Embryonic facial prominence (tissue), 1 donor: ENCODE measurements around the gene DCC.

ENCODE experiments used
- DNase-seq: peaks from one replicate; pipeline ENCODE4 v3.0.0-alpha.2; 2016; ENCODE audit errors: extremely low spot score

DCC gene

DNA sequence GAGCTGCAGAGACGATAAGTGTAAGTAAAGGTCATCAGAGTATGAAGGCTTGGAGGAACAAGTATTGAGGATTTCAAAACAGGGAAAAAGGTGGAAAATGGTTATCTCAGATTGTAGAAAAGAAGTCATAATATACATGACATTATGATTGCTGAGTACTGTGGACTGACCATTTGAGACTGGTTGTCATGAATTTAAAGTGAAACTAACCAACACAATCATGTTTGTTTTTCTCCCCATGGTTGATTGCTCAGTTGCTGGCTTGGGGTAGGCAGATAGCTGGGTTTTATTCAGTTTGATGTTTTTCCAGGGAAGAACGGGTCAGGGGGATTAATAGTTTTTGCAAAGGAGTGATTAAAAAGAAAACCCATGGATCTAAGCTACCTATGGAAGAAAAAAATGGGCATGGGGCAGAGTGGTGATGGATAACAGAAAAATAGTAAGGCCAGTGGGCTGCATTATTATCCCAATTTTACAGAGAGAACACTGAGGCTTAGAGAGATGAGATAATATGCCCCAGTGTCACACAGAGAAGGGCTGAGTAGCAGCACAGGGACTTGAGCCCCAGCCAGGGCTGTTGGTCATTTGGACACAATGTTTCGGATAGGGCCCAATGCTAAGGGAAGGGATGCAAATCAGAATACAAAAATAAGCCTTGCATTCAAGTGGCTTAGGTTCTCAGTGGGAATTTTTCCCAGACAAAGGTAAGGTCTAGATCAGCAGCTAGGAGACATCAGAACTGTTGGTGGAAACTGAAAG, 885.7 kb downstream of the DCC start:
- DNase-seq = no peak

DNA sequence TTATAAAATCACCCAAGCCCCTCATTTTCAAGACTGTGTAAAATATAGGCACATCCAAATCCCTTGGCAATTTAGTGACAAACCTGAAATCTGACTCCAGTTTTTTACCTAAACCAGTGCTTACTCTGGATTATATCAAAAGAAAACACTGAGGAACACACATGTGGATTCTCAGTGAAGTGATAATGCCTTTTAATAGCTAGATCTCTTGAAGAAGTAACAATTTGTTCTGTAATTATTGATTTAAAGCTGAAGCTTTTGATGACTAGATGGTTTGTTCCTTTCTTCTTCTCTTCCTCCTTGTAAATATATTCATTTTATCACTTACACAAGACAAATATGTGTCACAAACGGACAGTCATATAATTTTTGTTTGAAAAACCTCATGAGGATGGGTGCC, 894.6 kb downstream of the DCC start:
- no peak for DNase-seq

DNA sequence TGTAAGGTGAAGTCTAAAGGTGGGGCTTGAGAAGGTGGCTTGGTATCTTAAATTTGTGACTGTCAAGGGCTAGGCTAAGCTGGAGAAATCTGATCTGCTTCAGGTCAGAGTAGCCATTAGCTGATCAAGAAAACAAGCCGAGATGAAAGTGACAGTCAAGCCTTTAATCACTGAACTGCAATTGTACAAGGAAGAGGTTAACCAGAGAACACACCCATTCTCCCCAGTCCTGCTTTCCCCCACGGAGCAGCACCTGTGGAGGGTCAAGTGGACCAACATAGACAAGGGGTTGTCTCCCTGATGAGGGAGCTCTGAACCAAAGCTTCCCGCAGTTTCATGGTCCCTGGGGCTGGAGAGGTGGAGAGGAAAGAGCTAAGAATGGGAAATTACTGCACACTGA, 901.2 kb downstream of the DCC start:
- DNase-seq = no peak

DNA sequence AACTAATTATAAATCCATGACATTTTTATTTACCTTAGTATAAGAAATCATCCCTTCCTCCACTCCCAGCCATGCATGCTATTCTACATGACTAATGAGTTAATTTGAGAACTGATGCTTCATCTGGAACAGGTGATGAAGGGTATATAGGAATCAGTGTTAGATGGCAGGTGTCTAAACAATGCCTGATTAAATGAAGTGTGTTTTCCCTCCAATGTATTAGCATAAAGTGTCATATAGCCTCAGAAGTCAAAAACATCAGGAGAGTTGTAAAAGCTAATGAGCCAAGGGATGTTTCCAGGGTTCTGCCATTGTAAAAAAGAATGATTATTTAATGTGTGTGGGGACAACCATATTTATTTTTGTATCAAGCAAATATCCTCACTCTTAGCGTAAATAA, 913.8 kb downstream of the DCC start:
- no peak for DNase-seq

DNA sequence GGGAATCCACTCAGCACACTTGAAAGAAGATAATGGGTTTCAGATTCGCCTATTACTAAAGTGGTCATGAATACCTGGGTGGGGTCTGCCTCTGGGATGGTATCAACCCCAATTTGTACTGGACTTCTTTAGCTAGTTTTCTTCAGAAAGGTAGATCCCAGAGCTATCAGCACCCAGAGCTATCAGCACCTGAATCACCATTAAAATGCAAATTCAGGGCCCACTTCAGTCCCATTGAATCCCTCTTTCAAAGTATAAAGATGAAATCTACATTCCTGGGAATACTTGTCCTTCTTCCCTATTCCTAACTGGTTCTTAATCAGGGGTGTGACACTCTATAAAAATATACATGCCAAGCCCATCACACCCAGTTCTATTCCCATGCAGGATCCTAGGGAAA, 914.3 kb downstream of the DCC start:
- DNase-seq = no peak

DNA sequence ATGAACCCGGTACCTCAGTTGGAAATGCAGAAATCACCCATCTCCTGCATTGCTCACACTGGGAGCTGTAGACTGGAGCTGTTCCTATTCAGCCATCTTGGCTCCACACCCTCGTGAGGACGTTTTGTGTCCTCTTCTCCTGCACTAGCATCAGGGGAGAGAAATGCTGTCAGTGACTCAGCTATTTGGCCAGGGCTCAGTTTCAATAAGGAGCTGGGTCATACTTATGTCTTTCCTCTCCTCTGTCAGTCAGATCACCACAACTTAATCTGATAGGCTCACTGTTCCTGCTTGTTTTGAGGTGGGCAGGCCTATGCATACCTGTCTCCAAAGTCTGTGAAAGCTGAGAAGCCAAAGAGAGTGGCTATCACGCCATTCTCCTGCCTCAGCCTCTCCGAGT, 921.2 kb downstream of the DCC start:
- no peak for DNase-seq

DNA sequence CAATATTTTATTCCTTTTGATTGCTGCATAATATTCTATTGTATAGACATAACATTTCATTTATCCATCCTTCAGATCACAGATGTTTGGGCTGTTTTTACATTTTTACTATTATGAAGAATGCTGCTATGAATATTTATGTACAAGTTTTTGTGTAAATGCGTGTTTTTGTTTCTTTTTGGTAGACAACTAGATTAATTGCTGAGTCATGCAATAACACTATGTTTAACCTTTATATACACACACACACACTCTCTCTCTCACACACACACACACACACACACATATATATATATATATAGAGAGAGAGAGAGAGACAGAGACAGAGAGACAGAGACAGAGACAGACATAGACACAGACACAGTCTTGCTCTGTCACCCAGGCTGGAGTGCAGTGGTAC, 926.9 kb downstream of the DCC start:
- no peak for DNase-seq

DNA sequence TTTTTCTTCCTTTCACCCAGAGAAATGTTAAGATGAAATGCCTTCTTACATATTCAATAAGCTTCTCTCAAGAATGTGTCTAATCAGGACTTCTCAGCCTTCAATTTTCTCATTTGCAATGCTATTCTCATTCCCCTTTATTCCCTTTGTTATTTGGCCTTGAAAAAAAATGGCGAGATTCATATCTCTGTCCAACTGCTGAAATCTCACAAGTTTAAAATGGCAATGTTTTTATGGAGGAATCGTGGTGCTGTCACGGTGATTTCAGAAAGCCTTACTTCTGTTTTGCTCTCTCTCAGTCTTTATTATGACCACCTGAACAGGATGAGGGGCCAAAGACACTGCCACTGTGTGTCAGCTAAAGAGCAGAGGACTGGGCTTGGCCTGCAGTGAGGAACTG, 928.5 kb downstream of the DCC start:
- no peak for DNase-seq

DNA sequence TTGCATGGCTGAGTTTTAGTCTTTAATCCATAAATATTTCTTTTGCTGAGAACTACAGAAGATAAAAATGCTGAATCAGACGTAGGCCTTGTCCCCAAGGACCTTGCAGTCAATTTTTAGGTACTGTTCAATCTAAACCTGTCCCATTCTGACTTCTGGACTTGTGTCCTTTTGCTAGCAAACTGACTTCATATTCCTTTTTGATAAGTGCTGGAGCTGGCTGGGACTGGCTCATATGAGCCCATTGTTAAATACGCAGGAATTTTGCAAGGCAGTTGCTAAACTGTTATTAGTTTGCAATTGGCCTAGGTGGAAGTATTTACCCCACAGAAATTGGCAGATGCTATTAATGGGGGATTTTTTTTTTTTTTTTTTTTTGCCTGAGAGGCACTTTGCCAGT, 941.4 kb downstream of the DCC start:
- DNase-seq = no peak

DNA sequence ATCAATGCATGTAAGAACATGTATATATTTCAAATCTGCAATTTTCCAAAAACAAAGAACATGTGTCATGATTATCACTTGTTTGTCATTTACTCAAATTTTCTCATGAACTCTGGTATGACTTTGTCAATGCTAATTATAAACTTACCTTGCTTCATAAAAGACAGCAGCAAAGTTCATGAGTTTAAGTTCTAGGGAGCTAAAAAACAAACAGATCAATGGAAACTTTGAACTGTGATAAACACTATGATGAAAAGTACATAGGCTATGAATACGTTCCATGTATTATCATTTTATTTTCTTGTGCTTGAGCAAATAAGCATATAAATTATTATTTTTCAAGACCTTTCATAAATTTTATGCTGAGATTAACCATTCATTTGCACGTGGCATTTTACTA, 943.7 kb downstream of the DCC start:
- DNase-seq = no peak

DNA sequence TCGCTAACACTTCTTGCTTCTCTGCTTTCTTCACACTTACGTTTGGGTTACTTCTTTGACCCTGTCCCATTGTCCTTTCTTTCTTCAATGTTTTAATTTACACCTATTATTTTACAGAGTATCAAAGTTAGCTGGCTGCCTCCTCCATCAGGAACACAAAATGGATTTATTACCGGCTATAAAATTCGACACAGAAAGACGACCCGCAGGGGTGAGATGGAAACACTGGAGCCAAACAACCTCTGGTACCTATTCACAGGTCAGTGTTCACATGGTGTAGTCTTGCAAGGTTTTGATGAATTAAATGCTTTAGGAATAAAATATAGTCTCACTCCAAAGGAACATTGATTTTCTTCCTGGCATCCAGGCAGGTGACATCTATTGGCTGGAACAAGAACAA, 965.5 kb downstream of the DCC start:
- DNase-seq = no peak

DNA sequence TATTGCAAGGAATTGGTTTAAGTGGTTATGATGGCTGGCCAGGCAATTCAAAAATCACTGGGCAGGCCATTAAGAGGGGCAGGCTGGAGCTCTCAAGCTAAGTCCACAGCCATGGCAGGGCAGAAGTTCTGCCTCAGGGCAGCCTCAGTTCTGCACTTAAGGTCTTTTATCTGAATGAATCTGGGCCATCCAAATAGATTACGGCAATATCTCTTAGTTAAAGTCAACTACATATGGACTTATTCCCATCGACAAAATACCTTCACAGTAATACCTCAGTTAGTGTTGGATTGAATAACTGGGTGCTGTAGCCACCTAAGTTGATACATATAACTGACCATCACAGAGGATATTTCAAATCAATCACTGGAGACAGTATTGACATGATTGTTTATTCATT, 979.6 kb downstream of the DCC start:
- no peak for DNase-seq

DNA sequence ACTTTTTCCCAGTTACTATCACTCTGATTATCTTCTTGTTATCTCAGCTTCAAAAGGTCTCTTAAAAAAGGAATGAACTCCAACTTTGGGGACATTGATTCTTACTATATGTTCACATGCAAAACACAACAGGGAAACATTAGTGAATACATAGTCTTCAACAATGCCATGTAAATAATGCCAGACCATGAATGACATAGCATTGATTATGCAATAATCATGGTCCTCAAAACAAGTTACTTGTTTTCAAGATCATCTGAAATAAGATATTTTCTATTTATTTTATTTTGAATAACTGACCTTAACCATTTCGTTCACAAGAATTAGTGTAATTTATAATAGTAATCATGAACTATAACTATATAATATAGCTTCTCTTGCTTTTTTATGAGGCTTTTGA, 982.2 kb downstream of the DCC start:
- DNase-seq = no peak

DNA sequence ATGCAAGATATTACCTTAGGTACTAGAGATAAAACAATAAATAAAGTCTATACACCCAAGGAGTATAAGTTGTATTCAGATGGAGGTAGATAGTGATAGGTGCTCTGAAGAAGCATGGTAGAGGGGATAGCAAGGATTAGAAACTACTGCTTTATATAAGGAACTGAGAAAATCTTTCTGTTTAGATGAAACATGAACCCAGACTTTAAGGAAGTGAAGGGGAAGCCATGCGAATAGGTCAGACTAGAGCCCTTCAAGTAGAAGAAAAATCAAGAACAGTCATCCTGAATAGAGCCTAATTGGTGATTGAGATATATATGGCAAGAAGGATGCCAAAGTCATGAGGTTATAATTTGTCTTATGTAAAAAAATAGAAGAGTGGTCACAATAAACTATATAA, 984.4 kb downstream of the DCC start:
- DNase-seq = no peak

DNA sequence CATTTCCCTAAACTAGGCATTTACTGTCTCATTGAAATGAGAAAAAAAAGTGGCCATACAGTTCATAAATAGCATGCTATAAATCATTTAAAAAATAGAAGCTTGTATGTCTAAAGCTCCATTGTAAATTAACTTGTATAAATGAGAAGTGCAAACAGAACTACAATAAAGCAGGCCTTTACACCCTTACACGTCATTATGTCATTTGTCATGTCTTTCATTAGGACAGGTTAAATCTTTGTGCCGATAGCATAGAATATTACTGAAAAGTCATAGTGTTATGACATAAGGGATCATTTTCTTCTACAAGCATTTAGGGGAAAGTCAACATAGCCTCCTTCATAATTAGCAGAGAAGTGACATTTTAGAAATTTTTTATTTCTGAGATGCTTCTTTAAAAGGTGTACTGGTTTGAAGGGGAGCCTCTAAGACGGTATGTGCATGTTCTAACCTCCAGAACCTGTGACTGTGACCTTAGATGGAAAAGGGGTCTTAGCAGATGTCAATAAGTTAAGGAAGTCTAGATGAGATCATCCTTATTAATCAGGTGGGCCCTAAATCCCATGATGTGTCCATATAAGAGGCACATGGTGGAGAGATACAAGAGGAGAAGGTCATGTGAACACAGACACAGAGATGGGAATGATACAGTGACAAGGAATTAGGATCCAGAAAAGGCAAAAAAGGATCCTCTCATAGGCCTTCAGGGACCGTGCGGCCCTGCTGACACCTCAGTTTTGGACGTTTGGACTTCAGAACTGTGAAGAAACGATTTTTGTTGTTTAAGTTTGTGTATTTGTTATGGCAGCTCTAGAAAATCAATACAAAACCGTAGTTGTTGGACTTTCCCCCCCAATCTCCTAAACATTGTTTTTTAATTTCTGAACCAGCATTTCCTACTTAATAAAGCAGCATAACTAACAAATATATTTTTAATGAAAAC, 1020.8 kb downstream of the DCC start:
- DNase-seq = no peak

DNA sequence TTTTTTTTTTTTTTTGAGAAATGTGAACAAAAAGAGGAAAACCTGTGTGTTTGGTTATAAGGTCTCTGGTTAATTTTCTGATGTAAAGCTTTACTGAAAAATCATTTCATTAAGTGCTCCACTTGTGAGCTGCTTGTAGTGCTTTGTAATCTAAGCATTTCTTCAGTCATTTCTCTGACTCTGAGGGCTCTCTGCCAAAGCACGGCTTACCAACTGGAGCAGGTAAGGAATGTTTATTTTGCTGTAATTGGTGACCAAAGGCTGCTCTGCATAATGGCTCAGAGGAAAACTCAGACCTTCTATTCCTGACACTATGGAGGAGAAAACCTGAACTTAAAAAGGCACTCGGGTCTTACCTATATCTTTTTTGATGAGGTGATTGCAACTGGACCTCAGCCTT, 1035.6 kb downstream of the DCC start:
- no peak for DNase-seq

DNA sequence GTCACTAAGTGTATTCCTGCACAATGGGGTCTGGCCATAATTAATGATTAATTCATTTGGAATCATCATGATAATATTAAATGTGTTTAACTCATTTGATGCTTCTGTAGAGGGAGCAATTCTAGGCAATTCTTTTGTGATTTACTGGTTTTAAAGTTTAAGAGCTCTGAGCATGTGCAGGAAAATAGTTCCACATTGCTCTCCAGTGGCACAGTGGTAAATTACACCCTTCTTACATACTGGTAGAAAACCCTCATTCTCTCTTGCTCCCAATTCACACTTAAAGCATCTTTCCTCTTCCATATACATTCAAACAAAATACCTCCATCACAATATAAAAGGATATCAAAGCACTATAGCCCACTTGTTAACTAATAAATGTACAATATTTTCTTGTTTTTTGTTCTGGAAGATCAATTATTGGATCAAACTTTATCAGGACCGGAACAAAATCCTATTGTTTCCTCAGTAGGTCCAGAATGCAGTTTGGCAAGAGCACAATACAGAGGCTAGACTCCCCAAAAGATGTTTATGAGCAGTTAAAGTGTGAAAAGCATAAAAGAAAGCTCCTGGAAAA, 1040.2 kb downstream of the DCC start:
- peak; percentile 15 for DNase-seq

DNA sequence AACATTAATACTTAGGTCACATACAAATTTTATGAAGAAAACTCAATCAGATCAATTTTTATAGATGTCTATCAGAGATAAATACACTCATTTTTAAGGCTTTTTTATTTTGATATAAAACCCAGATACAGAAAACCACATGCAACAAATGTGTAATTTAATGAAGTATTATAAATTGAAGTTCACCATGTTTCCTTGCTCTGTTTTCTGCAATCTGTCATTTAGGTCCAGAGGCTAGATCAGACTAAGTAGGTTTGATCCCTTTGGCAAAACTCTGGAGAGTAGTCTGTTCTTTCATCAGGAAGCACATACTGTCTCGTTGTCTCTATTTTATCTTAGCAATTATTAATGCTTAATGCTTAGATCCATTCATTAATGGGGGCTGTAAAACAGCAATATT, 1042.9 kb downstream of the DCC start:
- DNase-seq = no peak

DNA sequence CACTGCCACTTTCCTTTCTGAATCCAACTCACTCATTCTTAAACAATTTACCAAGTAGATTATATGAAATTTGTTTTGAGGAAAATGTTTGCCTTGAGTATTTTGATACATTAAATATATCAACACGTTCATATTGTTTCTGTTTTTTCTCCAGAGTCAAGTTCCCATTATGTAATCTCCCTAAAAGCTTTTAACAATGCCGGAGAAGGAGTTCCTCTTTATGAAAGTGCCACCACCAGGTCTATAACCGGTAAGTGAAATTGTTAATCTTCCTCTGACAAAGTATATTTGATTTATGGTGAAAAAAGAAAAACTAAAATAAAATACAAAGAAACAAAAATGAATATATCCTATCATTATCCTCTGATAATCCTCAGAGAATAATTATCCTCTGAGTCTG, 1045.9 kb downstream of the DCC start:
- DNase-seq = no peak

DNA sequence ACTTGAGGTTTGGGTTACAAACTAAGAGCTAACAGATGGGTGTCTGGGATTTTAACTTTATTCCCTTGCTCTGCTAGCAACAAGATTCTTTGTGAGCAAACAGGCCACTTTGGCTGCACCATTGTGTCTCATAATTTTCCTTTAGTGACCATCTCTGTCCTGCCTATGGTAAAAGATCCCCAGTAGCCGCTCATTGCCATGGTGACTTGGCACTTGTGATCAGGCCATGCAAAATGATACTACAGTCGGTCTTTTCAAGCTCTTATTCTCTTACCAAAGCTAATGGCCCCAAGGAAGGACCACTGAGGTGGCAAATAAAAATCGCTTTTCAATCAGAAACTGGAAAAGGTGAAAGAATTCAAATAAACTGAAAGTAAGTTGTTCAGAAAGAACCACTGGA, 1047.6 kb downstream of the DCC start:
- DNase-seq = no peak

DNA sequence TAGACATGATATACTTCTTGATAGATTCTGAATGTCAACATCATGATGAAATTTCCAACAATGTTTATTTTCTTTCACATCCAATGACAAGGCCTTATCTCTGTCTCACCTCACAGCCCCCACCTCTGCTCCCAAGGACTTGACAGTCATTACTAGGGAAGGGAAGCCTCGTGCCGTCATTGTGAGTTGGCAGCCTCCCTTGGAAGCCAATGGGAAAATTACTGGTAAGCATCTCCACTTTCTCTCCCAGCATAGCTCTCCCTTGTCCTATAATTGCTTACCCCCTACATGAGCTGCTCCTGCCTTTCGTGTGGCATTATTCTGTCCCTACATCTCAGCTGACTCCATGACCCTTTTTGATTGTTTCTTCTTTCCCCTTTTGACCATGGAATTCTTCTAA, 1062.7 kb downstream of the DCC start:
- no peak for DNase-seq

DNA sequence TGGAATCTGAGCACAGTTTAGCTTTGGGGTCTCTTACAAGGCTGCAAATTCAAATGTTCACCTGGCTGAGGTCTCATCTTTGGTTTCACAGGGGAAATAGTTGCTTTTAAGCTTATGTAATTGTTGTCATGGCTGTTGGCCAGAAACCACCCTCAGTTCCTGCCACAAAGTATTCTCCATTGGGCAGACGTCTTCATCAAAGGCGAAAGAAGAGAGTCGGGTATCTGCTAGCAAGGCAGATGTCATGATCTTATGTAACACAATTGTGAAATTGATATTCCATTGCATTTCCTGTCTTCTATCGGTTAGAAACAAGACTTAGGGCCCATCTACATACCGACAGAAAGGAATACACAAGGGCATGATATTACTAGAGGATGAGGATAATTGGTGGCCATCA, 1068.3 kb downstream of the DCC start:
- no peak for DNase-seq

DNA sequence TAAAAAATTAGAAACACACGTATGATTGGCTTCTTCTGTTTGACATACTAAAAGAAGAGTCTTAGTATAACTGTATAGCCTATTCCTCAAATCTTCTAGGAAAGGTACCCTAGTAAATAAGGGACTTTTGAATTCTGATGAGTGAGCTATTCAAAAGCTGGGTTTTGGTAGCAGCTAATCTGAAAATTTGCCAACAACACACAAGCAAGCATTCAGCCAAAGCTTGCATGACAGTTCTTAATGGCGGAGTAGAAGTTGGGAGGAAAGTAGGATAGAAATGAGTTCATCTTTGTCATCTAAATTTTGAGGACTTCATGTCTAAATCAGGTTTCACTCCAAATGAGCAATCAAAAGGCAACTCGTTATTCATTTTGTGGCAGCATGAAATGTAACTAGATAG, 1071.5 kb downstream of the DCC start:
- no peak for DNase-seq
